Middle frontal gyrus (tissue), 1 donor: ENCODE results near the gene RAD54L.

Experiments used
- DNase-seq: peaks from one replicate; pipeline ENCODE4 v3.0.0-alpha.2; 2015; ENCODE audit warnings: low spot score; ENCODE audit errors: extremely low spot score

RAD54L gene

GRCh38 chr1:46284597-46285564, 37.3 kb downstream of the RAD54L start:
- no peak for DNase-seq

GRCh38 chr1:46285730-46286477, 38.3 kb downstream of the RAD54L start:
- DNase-seq, result no peak

- DNase-seq, result no peak
Observed at GRCh38 chr1:46288485-46289133, 41.0 kb downstream of the RAD54L start.

- DNase-seq, result no peak
Observed at GRCh38 chr1:46289134-46289494, 41.6 kb downstream of the RAD54L start.

GRCh38 chr1:46289976-46290375, 42.4 kb downstream of the RAD54L start:
- DNase-seq, result no peak

- no peak for DNase-seq
Observed at GRCh38 chr1:46295306-46295705, 47.7 kb downstream of the RAD54L start.

GRCh38 chr1:46298387-46298786, 50.8 kb downstream of the RAD54L start:
- no peak for DNase-seq

GRCh38 chr1:46300673-46301405, 53.3 kb downstream of the RAD54L start:
- DNase-seq, result no peak

GRCh38 chr1:46301406-46301807, 53.8 kb downstream of the RAD54L start:
- DNase-seq, result no peak

GRCh38 chr1:46301808-46302640, 54.5 kb downstream of the RAD54L start:
- no peak for DNase-seq

- DNase-seq, result no peak
Observed at GRCh38 chr1:46302641-46303037, 55.1 kb downstream of the RAD54L start.

- peak; percentile 92 for DNase-seq
Observed at GRCh38 chr1:46303038-46303871, 55.7 kb downstream of the RAD54L start, which contains the start of the genes LRRC41 and UQCRH. Gene LRRC41, minus strand, starts transcription at chr1:46303616. Its CDS starts 294 bp downstream, at chr1:46303322. Gene UQCRH, plus strand, starts transcription at chr1:46303698. Its CDS starts 69 bp downstream, at chr1:46303767.

- no peak for DNase-seq
Observed at GRCh38 chr1:46303872-46304326, 56.3 kb downstream of the RAD54L start.

GRCh38 chr1:46306159-46306530, 58.6 kb downstream of the RAD54L start:
- no peak for DNase-seq

GRCh38 chr1:46309401-46310159, 62.0 kb downstream of the RAD54L start:
- DNase-seq, result no peak

- DNase-seq, result no peak
Observed at GRCh38 chr1:46310321-46310720, 62.8 kb downstream of the RAD54L start.

GRCh38 chr1:46315669-46316403, 68.3 kb downstream of the RAD54L start:
- DNase-seq, result no peak

GRCh38 chr1:46317323-46317722, 69.8 kb downstream of the RAD54L start:
- no peak for DNase-seq
